Trophoblast cell (in vitro differentiated cells and primary cell): ENCODE data around the gene RCAN2. TPM values are rescaled to one million over a fixed set of nuclear protein-coding genes. Genes with fewer than 3 reads are reported as not detected.
A peak's percentile ranks its signal among the peaks of the same experiment; 100 is the strongest.

ENCODE experiments used
- DNase-seq, 2 donors: peaks; one replicate each; pipeline ENCODE4 v3.0.0-alpha.2; 2016
- H2AFZ ChIP-seq: 2 replicates; pipeline ENCODE4 v1.6.1; 2013; ENCODE audit warnings: low read length, moderate library complexity, mild to moderate bottlenecking; ENCODE audit not compliant: insufficient read depth, poor library complexity
- H2AK5ac ChIP-seq: 2 replicates; pipeline ENCODE4 v1.6.1; 2013; ENCODE audit warnings: mild to moderate bottlenecking, low read length
- H2BK120ac ChIP-seq: 2 replicates; pipeline ENCODE4 v1.6.1; 2013; ENCODE audit warnings: low read length, mild to moderate bottlenecking, moderate library complexity; ENCODE audit not compliant: insufficient read depth, poor library complexity
- H2BK12ac ChIP-seq: 2 replicates; pipeline ENCODE4 v1.6.1; 2013; ENCODE audit warnings: mild to moderate bottlenecking, low read length, moderate library complexity
- H2BK5ac ChIP-seq: 2 replicates; pipeline ENCODE4 v1.6.1; 2013; ENCODE audit warnings: low read length, low read depth, moderate library complexity, mild to moderate bottlenecking; ENCODE audit not compliant: poor library complexity
- H3K14ac ChIP-seq: 2 replicates; pipeline ENCODE4 v1.6.1; 2013; ENCODE audit warnings: mild to moderate bottlenecking, low read length
- H3K18ac ChIP-seq: 2 replicates; pipeline ENCODE4 v1.6.1; 2013; ENCODE audit warnings: mild to moderate bottlenecking, low read length
- H3K23ac ChIP-seq: 2 replicates; pipeline ENCODE4 v1.6.1; 2013; ENCODE audit warnings: low read length
- H3K27ac ChIP-seq: 2 replicates; pipeline ENCODE4 v1.5.1; 2013; ENCODE audit warnings: low read depth, mild to moderate bottlenecking, inconsistent platforms, low read length, moderate library complexity
- H3K27me3 ChIP-seq: 2 replicates; pipeline ENCODE4 v1.6.1; 2013; ENCODE audit warnings: inconsistent platforms, mild to moderate bottlenecking, low read length, moderate library complexity; ENCODE audit not compliant: insufficient read depth
- H3K36me3 ChIP-seq, 2 experiments: 1 replicate in 1 of 2; 2 replicates in 1 of 2; pipeline ENCODE4 v1.6.1; 2013; ENCODE audit warnings: low read length in 2 of 2, mild to moderate bottlenecking in 2 of 2, moderate library complexity in 1 of 2; ENCODE audit not compliant: insufficient read depth in 2 of 2, control insufficient read depth in 1 of 2
- H3K4ac ChIP-seq: 2 replicates; pipeline ENCODE4 v1.6.1; 2013; ENCODE audit warnings: low read depth, mild to moderate bottlenecking, low read length, moderate library complexity
- H3K4me1 ChIP-seq, 2 experiments: 1 replicate in 1 of 2; 2 replicates in 1 of 2; pipeline ENCODE4 v1.6.1; 2013; ENCODE audit warnings: low read length in 2 of 2, mild to moderate bottlenecking in 2 of 2, moderate library complexity in 1 of 2; ENCODE audit not compliant: insufficient read depth in 2 of 2, control insufficient read depth in 1 of 2
- H3K4me2 ChIP-seq: 2 replicates; pipeline ENCODE4 v1.6.1; 2013; ENCODE audit warnings: inconsistent platforms, mild to moderate bottlenecking, low read length, moderate library complexity
- H3K4me3 ChIP-seq: 2 replicates; pipeline ENCODE4 v1.5.1; 2013; ENCODE audit warnings: mild to moderate bottlenecking, low read depth, low read length, inconsistent platforms
- H3K79me1 ChIP-seq: one replicate; pipeline ENCODE4 v1.6.1; 2013; ENCODE audit warnings: low read length
- H3K79me2 ChIP-seq: 2 replicates; pipeline ENCODE4 v1.6.1; 2013; ENCODE audit warnings: low read length, mild to moderate bottlenecking; ENCODE audit not compliant: control insufficient read depth, insufficient read depth, poor library complexity
- H3K9ac ChIP-seq: 2 replicates; pipeline ENCODE4 v1.6.1; 2013; ENCODE audit warnings: mild to moderate bottlenecking, low read length
- H3K9me3 ChIP-seq: 2 replicates; pipeline ENCODE4 v1.6.1; 2013; ENCODE audit warnings: low read depth, mild to moderate bottlenecking, control low read depth, inconsistent platforms, low read length; ENCODE audit not compliant: insufficient read depth
- H4K12ac ChIP-seq: 2 replicates; pipeline ENCODE4 v1.6.1; 2013; ENCODE audit warnings: low read depth, mild to moderate bottlenecking, low read length, moderate library complexity
- H4K8ac ChIP-seq: 2 replicates; pipeline ENCODE4 v1.6.1; 2013; ENCODE audit warnings: low read depth, mild to moderate bottlenecking, low read length, moderate library complexity
- H4K91ac ChIP-seq: one replicate; pipeline ENCODE4 v1.6.1; 2013; ENCODE audit warnings: low read depth, mild to moderate bottlenecking, low read length, moderate library complexity
- WGBS: extraction: QIAGEN DNeasy Blood & Tissue Kit; methylation state at CpG from one replicate; pipeline ENCODE4 v1.1.7; 2013; ENCODE audit warnings: missing lambda C conversion rate; ENCODE audit not compliant: insufficient read length, insufficient coverage; ENCODE audit errors: extremely low coverage; 5-methylcytosine and 5-hydroxymethylcytosine counted together
- polyA plus RNA-seq: library from polyadenylated mRNA; stranded (reverse); fragments of 200-250 nt; gene quantifications from 2 replicates; pipeline ENCODE4 v1.2.3, GENCODE V29; 2013

RCAN2 gene
- 2.5 TPM in 2 replicates for polyA plus RNA-seq

- Histone ChIP-seq H3K27ac (no peak within 1 kb of the TSS), H2AFZ (peak within 1 kb of the TSS; percentile 97), H4K8ac (peak within 1 kb of the TSS; percentile 88), H4K12ac (peak within 1 kb of the TSS; percentile 70), H3K4me2 (peak within 1 kb of the TSS; percentile 99), H3K23ac (no peak within 1 kb of the TSS), H4K91ac (peak within 1 kb of the TSS; percentile 68), H2BK120ac (peak within 1 kb of the TSS; percentile 60), H3K18ac (peak within 1 kb of the TSS; percentile 93), H2BK12ac (peak within 1 kb of the TSS; percentile 49), H2BK5ac (peak within 1 kb of the TSS; percentile 49), H3K27me3 (no peaks in the 10 kb centered on the region), H2AK5ac (no peak within 1 kb of the TSS), H3K79me1 (peaks cover 3% of the 10 kb centered on the region), H3K14ac (peak within 1 kb of the TSS; percentile 89), H3K4me3 (peak within 1 kb of the TSS; percentile 81), H3K79me2 (no peaks in the 10 kb centered on the region), H3K9me3 (no peaks in the 10 kb centered on the region), H3K36me3 (no peaks in the 10 kb centered on the region), H3K4ac (no peak within 1 kb of the TSS), H3K4me1 (peaks cover 4% of the 10 kb centered on the region in 2 experiments), H3K9ac (peak within 1 kb of the TSS; percentile 49)
- DNase-seq: peak; percentile 12 to 45
- no CpG with 5 or more reads among the region's 51 CpGs for WGBS
These were observed at the start of gene RCAN2 for GRCh38 chr6:46491201-46491627. Gene RCAN2 (minus strand): TSS chr6:46491449.

- H3K18ac ChIP-seq: no peak overlapping the region
- H3K23ac ChIP-seq: no peak overlapping the region
- no peaks in the 10 kb centered on the region for H3K27me3 ChIP-seq
- no peak overlapping the region for H4K91ac ChIP-seq
- no CpG with 5 or more reads among the region's 2 CpGs for WGBS
- H3K9ac ChIP-seq: no peak overlapping the region
- no peak for DNase-seq
- no peak overlapping the region for H2AFZ ChIP-seq
- H2AK5ac ChIP-seq: no peak overlapping the region
- no peaks in the 10 kb centered on the region for H3K4me1 ChIP-seq
- no peak overlapping the region for H3K14ac ChIP-seq
- no peak overlapping the region for H3K4ac ChIP-seq
- no peaks in the 10 kb centered on the region for H3K36me3 ChIP-seq
- no peak overlapping the region for H3K27ac ChIP-seq
- H3K9me3 ChIP-seq: peaks cover 1% of the 10 kb centered on the region
- no peak overlapping the region for H4K8ac ChIP-seq
- no peak overlapping the region for H2BK120ac ChIP-seq
- H3K79me1 ChIP-seq: no peaks in the 10 kb centered on the region
- H2BK12ac ChIP-seq: no peak overlapping the region
- no peak overlapping the region for H3K4me2 ChIP-seq
- H3K4me3 ChIP-seq: no peak overlapping the region
- H2BK5ac ChIP-seq: no peak overlapping the region
- H3K79me2 ChIP-seq: no peaks in the 10 kb centered on the region
- no peak overlapping the region for H4K12ac ChIP-seq
These were observed 48.6 kb upstream of the RCAN2 start for GRCh38 chr6:46539866-46540265.

GRCh38 chr6:46538800-46539480 lies 47.7 kb upstream of the RCAN2 start:
- H3K27ac ChIP-seq: no peak overlapping the region
- H3K9me3 ChIP-seq: peaks cover 1% of the 10 kb centered on the region
- no peak overlapping the region for H3K9ac ChIP-seq
- H2BK5ac ChIP-seq: no peak overlapping the region
- H3K79me1 ChIP-seq: no peaks in the 10 kb centered on the region
- H4K91ac ChIP-seq: no peak overlapping the region
- no peak overlapping the region for H4K12ac ChIP-seq
- H2BK12ac ChIP-seq: no peak overlapping the region
- no peaks in the 10 kb centered on the region for H3K36me3 ChIP-seq
- no peak overlapping the region for H3K18ac ChIP-seq
- whole genome bisulfite sequencing: no CpG with 5 or more reads among the region's 6 CpGs
- H3K27me3 ChIP-seq: no peaks in the 10 kb centered on the region
- DNase-seq: no peak
- H3K4me3 ChIP-seq: no peak overlapping the region
- H2BK120ac ChIP-seq: no peak overlapping the region
- no peak overlapping the region for H3K4ac ChIP-seq
- no peak overlapping the region for H3K4me2 ChIP-seq
- H3K23ac ChIP-seq: no peak overlapping the region
- H3K14ac ChIP-seq: no peak overlapping the region
- H4K8ac ChIP-seq: no peak overlapping the region
- no peak overlapping the region for H2AK5ac ChIP-seq
- no peaks in the 10 kb centered on the region for H3K79me2 ChIP-seq
- H3K4me1 ChIP-seq: no peaks in the 10 kb centered on the region
- H2AFZ ChIP-seq: no peak overlapping the region

GRCh38 chr6:46530896-46531295 lies 39.6 kb upstream of the RCAN2 start:
- no peak overlapping the region for H3K18ac ChIP-seq
- no peak overlapping the region for H2BK120ac ChIP-seq
- H2BK12ac ChIP-seq: no peak overlapping the region
- no peak overlapping the region for H3K4me2 ChIP-seq
- H4K12ac ChIP-seq: no peak overlapping the region
- no peaks in the 10 kb centered on the region for H3K79me2 ChIP-seq
- no peak overlapping the region for H3K9ac ChIP-seq
- no peaks in the 10 kb centered on the region for H3K4me1 ChIP-seq
- H3K4ac ChIP-seq: no peak overlapping the region
- H2AK5ac ChIP-seq: no peak overlapping the region
- no peak for DNase-seq
- no peak overlapping the region for H4K91ac ChIP-seq
- no peak overlapping the region for H2AFZ ChIP-seq
- H3K4me3 ChIP-seq: no peak overlapping the region
- H3K9me3 ChIP-seq: no peaks in the 10 kb centered on the region
- H3K14ac ChIP-seq: no peak overlapping the region
- no peak overlapping the region for H4K8ac ChIP-seq
- H3K36me3 ChIP-seq: no peaks in the 10 kb centered on the region
- no CpG with 5 or more reads among the region's 3 CpGs for WGBS
- H3K27me3 ChIP-seq: no peaks in the 10 kb centered on the region
- H2BK5ac ChIP-seq: no peak overlapping the region
- no peak overlapping the region for H3K27ac ChIP-seq
- H3K23ac ChIP-seq: no peak overlapping the region
- no peaks in the 10 kb centered on the region for H3K79me1 ChIP-seq
